ENCODE data around the gene SIVA1.

- TF ChIP-seq, protein P1, sequence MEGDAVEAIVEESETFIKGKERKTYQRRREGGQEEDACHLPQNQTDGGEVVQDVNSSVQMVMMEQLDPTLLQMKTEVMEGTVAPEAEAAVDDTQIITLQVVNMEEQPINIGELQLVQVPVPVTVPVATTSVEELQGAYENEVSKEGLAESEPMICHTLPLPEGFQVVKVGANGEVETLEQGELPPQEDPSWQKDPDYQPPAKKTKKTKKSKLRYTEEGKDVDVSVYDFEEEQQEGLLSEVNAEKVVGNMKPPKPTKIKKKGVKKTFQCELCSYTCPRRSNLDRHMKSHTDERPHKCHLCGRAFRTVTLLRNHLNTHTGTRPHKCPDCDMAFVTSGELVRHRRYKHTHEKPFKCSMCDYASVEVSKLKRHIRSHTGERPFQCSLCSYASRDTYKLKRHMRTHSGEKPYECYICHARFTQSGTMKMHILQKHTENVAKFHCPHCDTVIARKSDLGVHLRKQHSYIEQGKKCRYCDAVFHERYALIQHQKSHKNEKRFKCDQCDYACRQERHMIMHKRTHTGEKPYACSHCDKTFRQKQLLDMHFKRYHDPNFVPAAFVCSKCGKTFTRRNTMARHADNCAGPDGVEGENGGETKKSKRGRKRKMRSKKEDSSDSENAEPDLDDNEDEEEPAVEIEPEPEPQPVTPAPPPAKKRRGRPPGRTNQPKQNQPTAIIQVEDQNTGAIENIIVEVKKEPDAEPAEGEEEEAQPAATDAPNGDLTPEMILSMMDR (IDR thresholded peaks at IDR 0.05; ENCODE audit: low read depth, low read length, missing input control) = no peak
- no peak for TF ChIP-seq TAF1 (conservative IDR thresholded peaks at IDR 0.05)
- no peak for TF ChIP-seq YY1 (IDR thresholded peaks at IDR 0.05)
- TF ChIP-seq, protein P2, sequence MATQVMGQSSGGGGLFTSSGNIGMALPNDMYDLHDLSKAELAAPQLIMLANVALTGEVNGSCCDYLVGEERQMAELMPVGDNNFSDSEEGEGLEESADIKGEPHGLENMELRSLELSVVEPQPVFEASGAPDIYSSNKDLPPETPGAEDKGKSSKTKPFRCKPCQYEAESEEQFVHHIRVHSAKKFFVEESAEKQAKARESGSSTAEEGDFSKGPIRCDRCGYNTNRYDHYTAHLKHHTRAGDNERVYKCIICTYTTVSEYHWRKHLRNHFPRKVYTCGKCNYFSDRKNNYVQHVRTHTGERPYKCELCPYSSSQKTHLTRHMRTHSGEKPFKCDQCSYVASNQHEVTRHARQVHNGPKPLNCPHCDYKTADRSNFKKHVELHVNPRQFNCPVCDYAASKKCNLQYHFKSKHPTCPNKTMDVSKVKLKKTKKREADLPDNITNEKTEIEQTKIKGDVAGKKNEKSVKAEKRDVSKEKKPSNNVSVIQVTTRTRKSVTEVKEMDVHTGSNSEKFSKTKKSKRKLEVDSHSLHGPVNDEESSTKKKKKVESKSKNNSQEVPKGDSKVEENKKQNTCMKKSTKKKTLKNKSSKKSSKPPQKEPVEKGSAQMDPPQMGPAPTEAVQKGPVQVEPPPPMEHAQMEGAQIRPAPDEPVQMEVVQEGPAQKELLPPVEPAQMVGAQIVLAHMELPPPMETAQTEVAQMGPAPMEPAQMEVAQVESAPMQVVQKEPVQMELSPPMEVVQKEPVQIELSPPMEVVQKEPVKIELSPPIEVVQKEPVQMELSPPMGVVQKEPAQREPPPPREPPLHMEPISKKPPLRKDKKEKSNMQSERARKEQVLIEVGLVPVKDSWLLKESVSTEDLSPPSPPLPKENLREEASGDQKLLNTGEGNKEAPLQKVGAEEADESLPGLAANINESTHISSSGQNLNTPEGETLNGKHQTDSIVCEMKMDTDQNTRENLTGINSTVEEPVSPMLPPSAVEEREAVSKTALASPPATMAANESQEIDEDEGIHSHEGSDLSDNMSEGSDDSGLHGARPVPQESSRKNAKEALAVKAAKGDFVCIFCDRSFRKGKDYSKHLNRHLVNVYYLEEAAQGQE (IDR thresholded peaks at IDR 0.05) = no peak
- TF ChIP-seq ATF3 (IDR thresholded peaks at IDR 0.05) = no peak
- TF ChIP-seq NR2F2 (IDR thresholded peaks at IDR 0.05) = no peak
- TF ChIP-seq GABPA (IDR thresholded peaks at IDR 0.05 in 1 of 2, conservative IDR thresholded peaks at IDR 0.05 in 1 of 2) = no peak
- TF ChIP-seq, protein P3, sequence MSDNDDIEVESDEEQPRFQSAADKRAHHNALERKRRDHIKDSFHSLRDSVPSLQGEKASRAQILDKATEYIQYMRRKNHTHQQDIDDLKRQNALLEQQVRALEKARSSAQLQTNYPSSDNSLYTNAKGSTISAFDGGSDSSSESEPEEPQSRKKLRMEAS (IDR thresholded peaks at IDR 0.05) = no peak
- TF ChIP-seq RAD21 (IDR thresholded peaks at IDR 0.05) = no peak
Measured at GRCh38 chr14:104729835-104730181, 23.1 kb upstream of the SIVA1 start.
